Peyer's patch (tissue), 4 donors: Measurements from ENCODE around the gene NRN1L. TPM values are rescaled to one million over a fixed set of nuclear protein-coding genes. Genes with fewer than 3 reads are reported as not detected.
A peak's percentile ranks its signal among the peaks of the same experiment; 100 is the strongest.

Source experiments
- DNase-seq, 3 donors: peaks; one replicate each; pipeline ENCODE4 v3.0.0-alpha.2; 2017 to 2019
- H3K27ac ChIP-seq, 4 donors: fragments of 200-600 bp; sonication (generic); one replicate each; pipeline ENCODE4 v1.5.1; 2016 to 2019
- H3K27me3 ChIP-seq, 2 donors: fragments of 200-600 bp; sonication (generic); one replicate each; pipeline ENCODE4 v1.5.1; 2019
- H3K36me3 ChIP-seq, 3 donors: fragments of 200-600 bp; sonication (generic); one replicate each; pipeline ENCODE4 v1.5.1; 2016 to 2019
- H3K4me1 ChIP-seq, 4 donors: fragments of 200-600 bp; sonication (generic); one replicate each; pipeline ENCODE4 v1.5.1; 2016 to 2019
- H3K4me3 ChIP-seq, 4 donors: fragments of 200-600 bp; sonication (generic); 1 replicate in 3 of 4; 2 replicates in 1 of 4; pipeline ENCODE4 v1.5.1; 2016 to 2019; ENCODE audit warnings: mild to moderate bottlenecking in 1 of 4
- H3K9me3 ChIP-seq, 4 donors: fragments of 200-600 bp; sonication (generic); one replicate each; pipeline ENCODE4 v1.5.1; 2016 to 2019; ENCODE audit warnings: mild to moderate bottlenecking in 1 of 4
- CTCF ChIP-seq, 6 experiments: fragments of 450-650 bp in 4 of 6; fragments of 200-600 bp in 2 of 6; sonication (generic) in 1 of 6; IDR thresholded peaks; one replicate each; pipeline ENCODE4 v1.5.1; 2017 to 2019; ENCODE audit warnings: antibody characterized with exemption in 6 of 6, mild to moderate bottlenecking in 3 of 6, moderate library complexity in 1 of 6
- POLR2A ChIP-seq, 2 donors: fragments of 450-650 bp; IDR thresholded peaks; one replicate each; pipeline ENCODE4 v1.5.1; 2017; ENCODE audit warnings: antibody characterized with exemption in 2 of 2, mild to moderate bottlenecking in 2 of 2, moderate library complexity in 2 of 2
- small RNA-seq, 2 donors: library from RNA; depleted of rRNA; stranded (forward); fragments of <200 nt; gene quantifications; one replicate each; pipeline ENCODE3, GENCODE V24; 2016
- total RNA-seq, 4 donors: library from RNA; depleted of rRNA; stranded (reverse); fragments of >200 nt; gene quantifications; one replicate each; pipeline ENCODE4 v1.1.0, GENCODE V29; 2016

Gene NRN1L
- total RNA-seq, 4 donors from 2014 or later = 10.0 TPM; not detected in 3

- peaks cover 0 to 66% (median 0%) of the 10 kb centered on the region in 3 donors for H3K36me3 ChIP-seq
- H3K4me3 ChIP-seq = no peak overlapping the region
- no peaks in the 10 kb centered on the region for H3K9me3 ChIP-seq
- TF ChIP-seq POLR2A (IDR thresholded peaks at IDR 0.05) (no peak), CTCF (IDR thresholded peaks at IDR 0.05) (no peak)
- no peak overlapping the region for H3K27ac ChIP-seq
- peaks cover 0 to 15% (median 11%) of the 10 kb centered on the region in 4 donors for H3K4me1 ChIP-seq
- no peaks in the 10 kb centered on the region for H3K27me3 ChIP-seq
- DNase-seq = no peak
Measured at GRCh38 chr16:67932462-67932840, 47.8 kb downstream of the NRN1L start.

DNA sequence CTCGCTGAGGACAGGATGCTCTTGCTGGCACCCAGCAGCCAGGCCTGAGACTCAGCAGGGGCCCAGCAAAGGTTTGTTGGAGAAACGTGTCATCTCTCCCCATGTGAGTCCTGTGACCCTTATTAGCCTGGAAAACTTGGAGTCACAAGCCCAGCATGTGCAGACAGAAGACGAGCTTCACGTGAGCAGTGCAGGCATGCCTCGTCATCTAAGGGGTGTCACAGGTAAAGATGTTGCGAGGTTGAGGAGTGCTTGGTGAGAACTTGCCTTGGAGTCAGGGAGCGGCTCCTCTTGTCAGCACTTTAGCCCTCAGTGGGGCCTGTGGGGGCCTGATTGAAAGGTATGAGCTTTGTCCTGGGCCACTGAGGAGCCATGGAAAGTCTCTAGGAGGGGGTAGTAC lies 49.1 kb downstream of the NRN1L start:
- no peak overlapping the region for H3K27ac ChIP-seq
- peaks cover 0 to 18% (median 11%) of the 10 kb centered on the region in 4 donors for H3K4me1 ChIP-seq
- H3K9me3 ChIP-seq = no peaks in the 10 kb centered on the region
- no peak for TF ChIP-seq POLR2A (IDR thresholded peaks at IDR 0.05)
- TF ChIP-seq CTCF (IDR thresholded peaks at IDR 0.05) = no peak
- DNase-seq = no peak
- no peaks in the 10 kb centered on the region for H3K27me3 ChIP-seq
- no peak overlapping the region for H3K4me3 ChIP-seq
- H3K36me3 ChIP-seq = peaks cover 0 to 55% (median 0%) of the 10 kb centered on the region in 3 donors

- peaks cover 0 to 49% (median 0%) of the 10 kb centered on the region in 3 donors for H3K36me3 ChIP-seq
- TF ChIP-seq POLR2A (IDR thresholded peaks at IDR 0.05) (no peak), CTCF (IDR thresholded peaks at IDR 0.05) (no peak)
- no peaks in the 10 kb centered on the region for H3K9me3 ChIP-seq
- no peak for DNase-seq
- H3K4me3 ChIP-seq = peak overlapping the region in 2 of 4 donors; percentile 67 to 85
- peaks cover 0 to 18% (median 13%) of the 10 kb centered on the region in 4 donors for H3K4me1 ChIP-seq
- no peak overlapping the region for H3K27ac ChIP-seq
- H3K27me3 ChIP-seq = no peaks in the 10 kb centered on the region
Measured at GRCh38 chr16:67934306-67935100, 49.8 kb downstream of the NRN1L start.

DNA sequence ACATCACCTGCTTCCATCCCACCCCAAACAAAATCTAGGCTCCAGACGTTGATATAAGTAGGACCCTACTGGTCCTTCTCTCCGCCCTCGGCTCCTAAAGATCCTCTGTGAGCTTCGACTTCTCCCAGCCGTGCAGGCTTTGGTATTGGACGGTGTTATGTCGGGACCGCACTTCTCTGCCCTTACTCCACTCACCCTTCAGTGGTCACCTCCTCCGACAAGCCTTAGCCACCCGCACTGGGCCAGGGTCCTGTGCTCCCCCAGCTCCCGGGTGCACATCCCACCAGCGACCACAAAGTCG lies 50.4 kb downstream of the NRN1L start:
- no peaks in the 10 kb centered on the region for H3K9me3 ChIP-seq
- TF ChIP-seq POLR2A (IDR thresholded peaks at IDR 0.05) (no peak), CTCF (IDR thresholded peaks at IDR 0.05) (no peak)
- peak overlapping the region; percentile 67 to 99 (median 89) for H3K4me3 ChIP-seq
- DNase-seq = no peak
- H3K27ac ChIP-seq = peak overlapping the region; percentile 95 to 98 (median 96)
- H3K27me3 ChIP-seq = no peaks in the 10 kb centered on the region
- peaks cover 0 to 23% (median 16%) of the 10 kb centered on the region in 4 donors for H3K4me1 ChIP-seq
- peaks cover 0 to 48% (median 0%) of the 10 kb centered on the region in 3 donors for H3K36me3 ChIP-seq

- Histone ChIP-seq H3K9me3 (no peaks in the 10 kb centered on the region), H3K27me3 (no peaks in the 10 kb centered on the region), H3K4me1 (peaks cover 0 to 27% (median 17%) of the 10 kb centered on the region in 4 donors), H3K36me3 (peaks cover 0 to 43% (median 0%) of the 10 kb centered on the region in 3 donors), H3K27ac (peak overlapping the region; percentile 95 to 98 (median 96)), H3K4me3 (peak overlapping the region; percentile 67 to 99 (median 89))
- TF ChIP-seq CTCF (IDR thresholded peaks at IDR 0.05) (peak in 1 of 6 experiments; percentile 5), POLR2A (IDR thresholded peaks at IDR 0.05) (peak; percentile 51 to 78)
- peak; percentile 97 to 99 (median 97) for DNase-seq
Measured at GRCh38 chr16:67935402-67936123, 50.9 kb downstream of the NRN1L start.

Small RNA genes lying within 50 kb of the gene (small RNA-seq; reads per million reads assigned to genes)
- gene AC040162.2 (0 reads per million in 2 donors), gene NRN1L (0 reads per million in 2 donors)

Other genes with a start within 250 kb of the NRN1L start
- gene CARMIL2, start 239.7 kb upstream of the NRN1L start, total RNA-seq = 10 to 100 TPM in 3 of 4 donors, 1 to 10 TPM in 1; 8.4 to 55.3 (median 13.4) TPM
- 10 to 100 TPM; 14.2 to 37.2 (median 18.6) TPM for gene ACD, start 224.6 kb upstream of the NRN1L start, total RNA-seq
- gene PARD6A, start 223.9 kb upstream of the NRN1L start, total RNA-seq = 1 to 10 TPM in 3 of 4 donors, not detected in 1; 1.0 to 4.3 (median 2.1) TPM
- 10 to 100 TPM; 10.6 to 26.3 (median 13.4) TPM for gene ENKD1, start 218.1 kb upstream of the NRN1L start, total RNA-seq
- 1 to 10 TPM in 3 of 4 donors, under 1 TPM in 1; 0.54 to 6.6 (median 2.0) TPM for gene C16orf86, start 218.1 kb upstream of the NRN1L start, total RNA-seq
- 10 to 100 TPM in 3 of 4 donors, 1 to 10 TPM in 1; 9.9 to 40.7 (median 24.6) TPM for gene GFOD2, start 165.6 kb upstream of the NRN1L start, total RNA-seq
- gene RANBP10, start 78.3 kb upstream of the NRN1L start, total RNA-seq = 10 to 100 TPM; 15.2 to 29.9 (median 24.0) TPM
- gene TSNAXIP1, start 78.0 kb upstream of the NRN1L start, total RNA-seq = 1 to 10 TPM in 1 of 4 donors, under 1 TPM in 2, not detected in 1; 0.35 to 7.4 (median 0.94) TPM
- gene THAP11, start 42.6 kb upstream of the NRN1L start, total RNA-seq = 10 to 100 TPM; 23.9 to 38.2 (median 31.7) TPM
- 10 to 100 TPM; 55.5 to 82.5 (median 69.1) TPM for gene NUTF2, start 38.0 kb upstream of the NRN1L start, total RNA-seq
- 100 to 1,000 TPM in 2 of 4 donors, 10 to 100 TPM in 2; 64.8 to 138 (median 94.6) TPM for gene CENPT, start 37.2 kb upstream of the NRN1L start, total RNA-seq
- 100 to 1,000 TPM in 2 of 4 donors, 10 to 100 TPM in 2; 94.2 to 154 (median 114) TPM for gene EDC4, start 11.8 kb upstream of the NRN1L start, total RNA-seq
- gene PSKH1, start 8.4 kb downstream of the NRN1L start, total RNA-seq = 10 to 100 TPM; 26.4 to 60.2 (median 35.5) TPM
- gene CTRL, start 47.0 kb downstream of the NRN1L start, total RNA-seq = 1 to 10 TPM; 2.4 to 5.3 (median 3.8) TPM
- gene PSMB10, start 52.0 kb downstream of the NRN1L start, total RNA-seq = 100 to 1,000 TPM in 1 of 4 donors, 10 to 100 TPM in 3; 62.0 to 106 (median 79.9) TPM
- gene LCAT, start 59.2 kb downstream of the NRN1L start, total RNA-seq = 10 to 100 TPM in 1 of 4 donors, 1 to 10 TPM in 3; 3.6 to 19.0 (median 4.6) TPM
- 10 to 100 TPM; 10.7 to 83.3 (median 33.6) TPM for gene SLC12A4, start 83.8 kb downstream of the NRN1L start, total RNA-seq
- not detected for gene DPEP3, start 95.6 kb downstream of the NRN1L start, total RNA-seq
- gene DPEP2, start 114.6 kb downstream of the NRN1L start, total RNA-seq = 10 to 100 TPM in 2 of 4 donors, 1 to 10 TPM in 2; 1.1 to 12.4 (median 6.6) TPM
- gene DPEP2NB, start 131.0 kb downstream of the NRN1L start, total RNA-seq = not detected
- gene DDX28, start 138.3 kb downstream of the NRN1L start, total RNA-seq = 1 to 10 TPM; 3.4 to 6.7 (median 4.1) TPM
- 10 to 100 TPM; 15.3 to 38.8 (median 21.2) TPM for gene DUS2, start 138.4 kb downstream of the NRN1L start, total RNA-seq
- gene NFATC3, start 200.5 kb downstream of the NRN1L start, total RNA-seq = 10 to 100 TPM; 40.5 to 72.0 (median 61.0) TPM